ENCODE data around the gene MMP11. TPM values are rescaled to one million over a fixed set of nuclear protein-coding genes. Genes with fewer than 3 reads are reported as not detected.
A peak's percentile ranks its signal among the peaks of the same experiment; 100 is the strongest.

Gene MMP11
- total and polyA plus RNA-seq, 8 donors: 0.50 to 54.2 (median 2.2) TPM; not detected in 2

DNA sequence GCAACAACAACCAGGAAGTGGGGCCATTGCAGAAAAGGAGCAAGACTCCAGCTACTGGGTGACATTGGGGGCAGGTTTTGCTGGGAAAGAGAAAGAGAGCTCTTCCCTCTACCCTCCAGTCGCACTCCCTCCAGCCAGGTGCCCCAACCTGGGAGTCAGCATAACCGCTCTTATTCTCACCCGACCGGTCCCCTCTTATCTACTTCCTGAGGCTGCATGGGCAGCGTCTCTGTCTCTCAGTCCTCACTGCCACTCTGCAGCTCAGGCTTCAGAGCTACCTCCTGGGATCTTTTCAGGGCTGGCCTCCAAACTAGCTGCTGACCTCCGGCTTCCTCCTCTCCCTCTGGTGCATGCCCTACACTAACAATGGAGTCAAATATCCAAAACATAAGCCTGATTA, 26.9 kb upstream of the MMP11 start:
- TF ChIP-seq POLR2A (IDR thresholded peaks at IDR 0.05): no peak
- TF ChIP-seq, protein P1, sequence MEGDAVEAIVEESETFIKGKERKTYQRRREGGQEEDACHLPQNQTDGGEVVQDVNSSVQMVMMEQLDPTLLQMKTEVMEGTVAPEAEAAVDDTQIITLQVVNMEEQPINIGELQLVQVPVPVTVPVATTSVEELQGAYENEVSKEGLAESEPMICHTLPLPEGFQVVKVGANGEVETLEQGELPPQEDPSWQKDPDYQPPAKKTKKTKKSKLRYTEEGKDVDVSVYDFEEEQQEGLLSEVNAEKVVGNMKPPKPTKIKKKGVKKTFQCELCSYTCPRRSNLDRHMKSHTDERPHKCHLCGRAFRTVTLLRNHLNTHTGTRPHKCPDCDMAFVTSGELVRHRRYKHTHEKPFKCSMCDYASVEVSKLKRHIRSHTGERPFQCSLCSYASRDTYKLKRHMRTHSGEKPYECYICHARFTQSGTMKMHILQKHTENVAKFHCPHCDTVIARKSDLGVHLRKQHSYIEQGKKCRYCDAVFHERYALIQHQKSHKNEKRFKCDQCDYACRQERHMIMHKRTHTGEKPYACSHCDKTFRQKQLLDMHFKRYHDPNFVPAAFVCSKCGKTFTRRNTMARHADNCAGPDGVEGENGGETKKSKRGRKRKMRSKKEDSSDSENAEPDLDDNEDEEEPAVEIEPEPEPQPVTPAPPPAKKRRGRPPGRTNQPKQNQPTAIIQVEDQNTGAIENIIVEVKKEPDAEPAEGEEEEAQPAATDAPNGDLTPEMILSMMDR (IDR thresholded peaks at IDR 0.05): no peak
- no peak for TF ChIP-seq POLR2AphosphoS5 (IDR thresholded peaks at IDR 0.05)
- TF ChIP-seq EP300 (IDR thresholded peaks at IDR 0.05): no peak
- H3K4me1 ChIP-seq: peaks cover 9 to 30% (median 14%) of the 10 kb centered on the region in 4 donors
- 31 to 61% (median 41%) methylated on average over 6 of the region's 6 CpGs for WGBS, 5 donors
- H3K36me3 ChIP-seq: peaks cover 13 to 49% (median 43%) of the 10 kb centered on the region in 4 donors
- intact Hi-C loops (cut with DNase I; ENCODE audit: low total_unique reads): no loop called here
- H3K27me3 ChIP-seq: no peaks in the 10 kb centered on the region
- H3K4me3 ChIP-seq: no peak overlapping the region
- no peaks in the 10 kb centered on the region for H3K9me3 ChIP-seq
- peak; percentile 63 to 82 for DNase-seq
- no peak overlapping the region for H3K27ac ChIP-seq

DNA sequence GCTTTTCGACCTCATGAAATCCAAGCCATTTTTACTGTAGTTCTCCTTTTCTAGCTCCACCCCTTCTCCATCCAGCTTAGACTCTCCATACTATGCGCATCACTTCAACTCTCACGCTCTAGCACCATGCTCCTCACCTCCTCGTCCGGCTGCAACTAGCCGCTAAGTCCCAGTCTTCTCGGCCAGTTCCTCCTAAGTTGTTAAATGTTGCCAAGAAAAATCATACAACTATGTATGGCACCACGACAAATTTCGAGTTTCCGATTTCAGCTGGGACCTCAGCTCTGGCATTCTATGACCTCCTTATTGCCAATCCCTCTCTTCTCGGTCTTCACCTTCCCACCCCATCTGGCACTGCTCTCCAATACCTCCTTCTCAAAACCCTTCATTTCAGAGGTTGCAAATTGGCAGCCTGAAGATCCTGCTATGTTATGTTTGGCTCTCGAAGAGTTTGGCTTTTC, 22.8 kb upstream of the MMP11 start:
- DNase-seq: peak in 1 of 2 donors; percentile 27
- TF ChIP-seq EP300 (IDR thresholded peaks at IDR 0.05) (no peak), POLR2A (IDR thresholded peaks at IDR 0.05) (no peak), POLR2AphosphoS5 (IDR thresholded peaks at IDR 0.05) (no peak)
- TF ChIP-seq, protein P1 (IDR thresholded peaks at IDR 0.05): no peak
- H3K4me1 ChIP-seq: peaks cover 9 to 30% (median 19%) of the 10 kb centered on the region in 4 donors
- H3K36me3 ChIP-seq: peaks cover 3 to 9% (median 6%) of the 10 kb centered on the region in 4 donors
- H3K9me3 ChIP-seq: no peaks in the 10 kb centered on the region
- WGBS, 5 donors: 40 to 62% (median 47%) methylated on average over 12 of the region's 12 CpGs
- H3K4me3 ChIP-seq: peak overlapping the region; percentile 54 to 85 (median 69)
- H3K27me3 ChIP-seq: no peaks in the 10 kb centered on the region
- peak overlapping the region in 3 of 5 donors; percentile 94 to 96 (median 94) for H3K27ac ChIP-seq
- intact Hi-C loops (cut with DNase I; ENCODE audit: low total_unique reads): no loop called here

- Histone ChIP-seq H3K27ac (peak overlapping the region; percentile 89 to 96 (median 94)), H3K4me1 (peaks cover 9 to 30% (median 19%) of the 10 kb centered on the region in 4 donors), H3K36me3 (peaks cover under 1 to 4% (median 2%) of the 10 kb centered on the region in 4 donors), H3K9me3 (no peaks in the 10 kb centered on the region), H3K4me3 (peak overlapping the region; percentile 54 to 85 (median 69)), H3K27me3 (no peaks in the 10 kb centered on the region)
- TF ChIP-seq POLR2A (IDR thresholded peaks at IDR 0.05) (no peak), POLR2AphosphoS5 (IDR thresholded peaks at IDR 0.05) (no peak)
- TF ChIP-seq, protein P1 (IDR thresholded peaks at IDR 0.05): no peak
- intact Hi-C loops (cut with DNase I; ENCODE audit: low total_unique reads): no loop called here
- no peak for DNase-seq
- 26 to 35% (median 29%) methylated on average over 5 of the region's 5 CpGs for WGBS, 5 donors
Observed at GRCh38 chr22:23750367-23750713, 22.3 kb upstream of the MMP11 start.

DNA sequence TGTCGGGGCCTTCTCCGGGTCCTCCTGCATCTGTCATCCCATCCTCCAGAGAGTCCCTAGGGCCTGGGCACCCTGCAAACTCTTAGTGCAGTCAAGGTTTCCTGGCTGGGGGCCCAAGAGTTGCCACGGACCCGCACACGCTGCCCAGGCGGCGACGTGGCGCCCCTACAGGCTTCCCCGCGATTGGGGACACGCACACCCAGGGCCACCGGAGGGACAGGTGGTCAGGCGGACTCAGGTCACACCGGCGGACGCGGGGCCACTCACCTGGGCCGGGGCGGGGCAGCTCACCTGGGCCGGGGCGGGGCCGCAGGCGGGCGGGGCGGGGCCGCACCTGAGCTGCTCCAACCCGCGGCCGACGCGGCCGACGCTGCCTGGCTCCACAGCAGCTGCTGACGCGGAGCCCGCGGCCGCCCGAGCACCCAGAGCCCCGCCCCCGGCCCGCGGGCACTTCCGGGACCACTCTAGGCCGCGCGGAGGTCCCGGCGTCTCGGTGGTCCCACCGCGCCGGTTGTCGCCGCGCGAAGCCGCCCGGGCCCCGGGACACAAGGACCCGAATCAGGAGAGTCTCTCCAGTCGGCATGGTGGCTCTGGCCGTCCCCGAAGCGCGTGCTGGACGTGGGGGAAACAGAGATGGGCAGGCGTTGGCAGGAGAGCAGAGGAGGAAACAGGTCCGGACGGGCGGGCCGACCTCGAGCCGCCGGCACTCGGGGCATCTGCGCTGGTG, 21.8 kb upstream of the MMP11 start, which contains the start of gene ZNF70:
Gene ZNF70, minus strand, starts transcription at position 399 of the 727 bp plus-strand sequence. CDS start 5,972 bp downstream, outside the sequence.
- peak; percentile 95 to 97 for DNase-seq
- H3K4me3 ChIP-seq: peak within 1 kb of the TSS; percentile 54 to 85 (median 69)

More for the DNA sequence above, 21.8 kb upstream of the MMP11 start, which contains the start of gene ZNF70:
- TF ChIP-seq, protein P1 (IDR thresholded peaks at IDR 0.05): peak in 1 of 7 experiments; percentile 26
- TF ChIP-seq POLR2AphosphoS5 (IDR thresholded peaks at IDR 0.05) (peak in 2 of 3 donors; percentile 60 to 70), EP300 (IDR thresholded peaks at IDR 0.05) (no peak), POLR2A (IDR thresholded peaks at IDR 0.05) (peak in 1 of 4 donors; percentile 39)
- Histone ChIP-seq H3K4me1 (peaks cover 9 to 27% (median 17%) of the 10 kb centered on the region in 4 donors), H3K36me3 (no peaks in the 10 kb centered on the region), H3K9me3 (no peaks in the 10 kb centered on the region), H3K27me3 (no peaks in the 10 kb centered on the region), H3K27ac (peak within 1 kb of the TSS; percentile 89 to 96 (median 94))
- 0 to 1% (median 1%) methylated on average over 8 to 77 of the region's 78 CpGs for WGBS, 5 donors
- intact Hi-C loops (cut with DNase I; ENCODE audit: low total_unique reads): no loop called here
